HG03025 (cell line): Measurements from ENCODE around the gene PDCD1.
"Not testable (repeated sequence)": the region's sequence is repeated elsewhere in the genome, so short reads cannot be mapped to it uniquely, and the experiment has no call there.

Source experiments
- ATAC-seq: cut with Tn5 transposase; IDR thresholded peaks from one replicate; pipeline ENCODE4 v1.9.1; 2021; ENCODE audit warnings: mild to moderate bottlenecking, moderate library complexity; ENCODE audit not compliant: unreplicated experiment, low FRiP score

PDCD1 gene

DNA sequence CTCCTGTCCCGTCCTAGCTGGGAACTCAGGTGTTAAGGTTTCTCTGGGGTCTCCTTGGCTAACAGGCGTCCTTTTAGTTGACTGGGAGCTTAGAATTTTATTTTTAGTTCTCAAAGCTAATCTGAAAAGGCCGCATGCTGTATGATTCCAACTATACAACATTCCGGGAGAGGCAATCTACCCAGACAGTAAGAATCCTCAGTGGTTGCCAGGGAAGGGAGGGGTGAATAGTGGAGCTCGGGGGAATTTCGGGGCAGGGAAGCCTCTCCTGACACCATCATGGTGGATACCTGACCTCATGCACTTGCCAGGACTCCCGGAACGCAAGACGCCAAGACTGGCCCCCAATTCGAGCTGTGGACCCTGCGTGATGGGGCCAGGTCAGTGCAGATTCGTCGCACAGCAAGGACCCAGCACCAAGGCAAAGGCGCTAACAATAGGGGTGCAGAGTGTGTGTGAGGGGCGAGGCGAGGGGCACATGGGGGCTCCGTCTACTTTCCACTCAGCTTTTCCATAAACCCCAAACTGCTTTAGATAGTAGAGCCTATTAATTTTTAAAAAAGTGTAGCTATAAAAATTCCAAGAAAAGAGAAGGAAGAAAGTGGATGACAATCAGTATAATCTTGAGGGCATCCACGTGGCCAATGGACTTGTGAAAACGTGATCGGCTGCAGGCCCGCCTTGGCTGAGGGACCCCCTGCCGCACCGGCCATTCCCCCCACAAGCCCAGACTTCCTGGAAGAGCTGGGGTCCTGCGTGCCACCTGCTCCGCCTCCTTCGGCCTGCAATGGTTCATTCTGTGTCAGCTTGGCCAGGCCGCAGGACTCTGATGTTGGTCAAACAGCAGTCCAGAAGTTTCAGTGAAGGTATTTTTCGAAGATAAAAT, 17.3 kb downstream of the PDCD1 start:
- ATAC-seq: no peak

DNA sequence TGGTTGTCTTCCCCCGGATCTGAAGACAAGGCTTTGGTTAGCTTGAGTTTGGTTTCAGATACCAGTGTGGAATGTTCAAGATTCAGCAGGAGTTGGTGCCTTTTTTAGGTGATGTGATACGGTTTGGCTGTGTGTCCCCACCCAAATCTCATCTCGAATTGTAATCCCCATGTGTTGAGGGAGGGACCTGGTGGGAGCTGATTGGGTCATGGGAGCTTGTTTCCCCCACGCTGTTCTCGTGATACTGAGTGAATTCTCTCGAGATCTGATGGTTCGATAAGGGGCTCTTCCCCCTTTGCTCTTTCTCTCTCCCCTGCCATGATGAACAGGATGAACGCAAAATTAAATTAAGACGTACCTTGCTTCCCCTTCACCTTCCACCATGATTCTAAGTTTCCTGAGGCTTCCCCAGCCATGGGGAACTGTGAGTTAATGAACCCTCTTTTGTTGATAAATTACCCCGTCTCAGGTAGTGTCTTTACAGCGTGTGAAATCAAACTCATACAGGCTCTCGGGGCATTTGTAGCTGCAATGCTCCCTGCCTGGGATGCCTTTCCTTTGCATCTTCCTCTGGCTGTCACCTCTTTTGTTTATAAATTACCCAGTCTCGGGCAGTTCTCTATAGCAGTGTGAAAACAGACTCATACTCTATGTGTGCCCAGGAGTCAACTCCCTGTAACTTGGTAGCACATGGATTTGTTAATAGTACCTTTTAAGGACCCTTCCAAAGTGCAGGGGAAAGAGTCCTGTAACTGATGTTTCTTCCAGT, 21.3 kb downstream of the PDCD1 start:
- no peak for ATAC-seq

DNA sequence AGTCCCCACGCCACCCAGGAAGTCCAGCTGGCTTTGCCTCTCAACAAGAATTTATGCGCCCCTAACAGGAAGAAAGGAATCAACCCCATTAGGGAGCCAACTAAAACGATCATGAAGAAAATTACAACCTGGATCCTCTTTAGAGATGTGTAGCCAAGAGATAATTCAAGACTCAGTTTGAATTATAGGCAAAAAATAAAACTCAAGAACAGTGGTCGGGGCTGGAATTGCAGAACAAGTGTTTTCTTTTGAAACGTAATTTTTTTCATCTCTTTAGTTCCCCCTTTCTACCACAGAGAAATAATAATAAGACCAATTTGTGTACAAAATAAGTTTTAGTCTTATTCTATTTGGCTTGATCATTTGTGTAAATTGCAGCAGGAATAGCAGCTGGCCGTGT, 22.4 kb downstream of the PDCD1 start:
- ATAC-seq: no peak

DNA sequence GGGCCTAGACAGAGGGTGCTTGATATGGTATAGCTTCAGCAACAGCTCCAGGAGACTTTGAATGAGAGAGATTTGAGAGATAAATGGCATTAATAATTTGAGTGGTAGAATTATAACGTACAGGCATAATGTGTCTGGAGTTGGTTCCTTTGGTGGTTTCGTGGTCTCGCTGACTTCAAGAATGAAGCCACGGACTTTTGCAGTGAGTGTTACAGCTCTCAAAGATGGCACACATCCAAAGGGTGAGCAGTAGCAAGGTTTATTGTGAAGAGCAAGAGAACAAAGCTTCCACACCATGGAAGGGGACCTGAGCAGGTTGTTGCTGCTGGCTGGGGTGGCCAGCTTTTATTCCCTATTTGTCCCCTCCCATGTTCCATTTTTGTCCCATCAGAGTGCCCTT, 23.1 kb downstream of the PDCD1 start:
- ATAC-seq: no peak

DNA sequence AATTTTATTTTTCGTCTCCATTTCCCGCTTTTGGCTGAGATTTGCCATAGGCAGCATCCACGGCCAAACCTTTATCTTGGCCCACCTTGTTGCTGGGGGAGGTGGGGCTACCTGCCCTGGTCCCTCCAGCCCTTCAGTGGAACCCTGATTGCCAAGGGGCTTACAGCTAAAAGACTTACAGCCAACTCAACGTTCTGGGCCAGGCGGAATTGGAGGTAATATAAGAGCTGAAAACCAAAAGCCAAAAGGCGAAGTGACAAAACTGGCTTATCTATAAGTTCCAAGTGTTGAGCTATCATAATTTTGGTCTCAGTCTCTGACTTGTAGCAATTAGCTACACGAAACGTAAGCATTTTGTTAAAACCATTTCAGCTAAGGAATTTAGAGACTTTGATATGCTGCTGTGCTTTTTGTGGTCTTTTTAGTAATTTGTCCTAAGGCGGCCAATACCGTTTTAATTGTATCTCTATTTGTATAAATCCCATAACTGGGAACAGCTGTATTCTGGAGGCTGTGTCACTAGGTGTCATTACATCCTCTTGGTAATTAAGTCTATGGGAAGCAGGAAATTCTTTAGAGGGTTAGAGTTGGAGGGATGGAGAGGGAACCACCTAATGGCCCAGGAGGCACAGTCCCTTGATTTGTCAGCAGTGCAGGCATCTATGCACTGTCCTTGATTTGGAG, 24.0 kb downstream of the PDCD1 start:
- no peak for ATAC-seq

DNA sequence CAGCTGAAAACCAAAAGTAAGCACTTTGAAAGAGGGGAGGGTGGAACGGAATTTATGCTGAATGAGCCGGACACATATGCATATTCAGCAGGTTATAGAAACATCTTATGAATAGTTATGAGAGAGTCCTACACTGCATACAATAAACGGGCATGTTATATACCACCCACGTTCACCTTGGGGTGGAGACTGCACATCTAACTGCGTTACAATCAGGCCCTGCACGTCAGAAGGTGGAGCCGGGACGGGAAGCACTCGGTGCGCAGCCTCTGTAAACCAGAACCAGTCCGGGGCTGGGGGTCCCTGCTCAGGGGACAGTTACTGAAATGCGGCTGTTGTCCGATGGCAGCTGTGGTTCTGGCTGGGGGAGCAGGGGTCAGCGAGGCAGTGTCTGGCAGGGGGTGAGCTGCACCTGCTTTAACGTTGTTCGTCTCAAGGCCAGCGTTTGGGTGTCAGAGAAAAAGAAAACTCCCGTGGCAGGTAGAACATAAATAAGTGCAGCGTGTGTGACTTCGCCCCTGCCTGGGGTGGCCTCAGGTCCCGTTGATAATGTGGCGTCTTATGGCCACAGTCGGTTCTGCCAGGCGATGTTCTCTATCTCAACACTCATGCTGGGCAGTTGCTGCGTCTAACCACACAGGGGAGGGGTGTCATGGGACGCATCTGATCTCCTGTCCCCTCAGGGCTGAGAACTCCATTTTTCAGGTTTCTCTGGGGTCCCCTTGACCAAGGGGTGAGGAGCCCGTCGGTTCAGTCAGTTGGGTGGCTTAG, 24.8 kb downstream of the PDCD1 start:
- not testable (repeated sequence) for ATAC-seq

DNA sequence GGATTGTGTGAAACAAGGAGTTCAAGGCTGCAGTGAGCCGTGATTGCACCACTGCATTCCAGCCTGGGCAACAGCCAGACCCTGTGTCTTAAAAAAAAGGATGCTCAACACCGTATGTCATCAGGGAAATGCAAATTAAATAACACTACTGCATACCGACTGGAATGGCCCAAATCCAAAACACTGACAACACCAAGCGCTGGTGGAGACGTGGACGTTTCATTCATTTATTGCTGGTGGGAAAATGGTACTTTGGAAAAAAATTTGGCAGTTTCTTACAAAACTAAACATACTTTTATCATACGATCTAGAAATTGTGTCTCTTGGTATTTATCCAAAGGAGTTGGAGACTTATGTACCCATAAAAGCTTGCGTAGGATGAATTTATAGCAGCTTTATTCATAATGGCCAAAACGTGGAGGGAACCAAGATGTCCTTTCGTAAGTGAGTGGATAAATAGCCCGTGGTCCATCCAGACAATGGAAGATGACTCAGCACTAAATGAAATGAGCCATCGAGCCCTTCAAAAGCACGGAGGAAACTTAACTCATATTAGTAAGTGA, 25.5 kb downstream of the PDCD1 start:
- ATAC-seq: no peak

DNA sequence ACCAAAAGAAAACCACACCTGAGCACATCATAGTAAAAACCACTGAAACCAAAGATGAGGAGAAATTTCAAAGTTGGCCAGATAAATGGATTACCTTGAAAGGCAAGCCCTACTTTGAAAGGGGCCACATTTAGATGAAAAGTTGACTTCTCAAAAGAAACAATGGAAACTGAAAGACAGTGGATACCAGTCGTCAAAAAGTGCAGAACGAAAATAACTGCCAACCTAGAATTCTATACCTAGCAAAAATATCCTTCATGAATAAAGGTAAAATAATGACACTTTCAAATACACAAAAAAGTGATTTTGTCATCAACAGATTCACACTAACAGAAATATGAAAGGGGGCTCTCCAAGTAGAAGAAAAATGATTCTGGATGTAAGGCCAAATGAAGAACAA, 31.3 kb downstream of the PDCD1 start:
- no peak for ATAC-seq

DNA sequence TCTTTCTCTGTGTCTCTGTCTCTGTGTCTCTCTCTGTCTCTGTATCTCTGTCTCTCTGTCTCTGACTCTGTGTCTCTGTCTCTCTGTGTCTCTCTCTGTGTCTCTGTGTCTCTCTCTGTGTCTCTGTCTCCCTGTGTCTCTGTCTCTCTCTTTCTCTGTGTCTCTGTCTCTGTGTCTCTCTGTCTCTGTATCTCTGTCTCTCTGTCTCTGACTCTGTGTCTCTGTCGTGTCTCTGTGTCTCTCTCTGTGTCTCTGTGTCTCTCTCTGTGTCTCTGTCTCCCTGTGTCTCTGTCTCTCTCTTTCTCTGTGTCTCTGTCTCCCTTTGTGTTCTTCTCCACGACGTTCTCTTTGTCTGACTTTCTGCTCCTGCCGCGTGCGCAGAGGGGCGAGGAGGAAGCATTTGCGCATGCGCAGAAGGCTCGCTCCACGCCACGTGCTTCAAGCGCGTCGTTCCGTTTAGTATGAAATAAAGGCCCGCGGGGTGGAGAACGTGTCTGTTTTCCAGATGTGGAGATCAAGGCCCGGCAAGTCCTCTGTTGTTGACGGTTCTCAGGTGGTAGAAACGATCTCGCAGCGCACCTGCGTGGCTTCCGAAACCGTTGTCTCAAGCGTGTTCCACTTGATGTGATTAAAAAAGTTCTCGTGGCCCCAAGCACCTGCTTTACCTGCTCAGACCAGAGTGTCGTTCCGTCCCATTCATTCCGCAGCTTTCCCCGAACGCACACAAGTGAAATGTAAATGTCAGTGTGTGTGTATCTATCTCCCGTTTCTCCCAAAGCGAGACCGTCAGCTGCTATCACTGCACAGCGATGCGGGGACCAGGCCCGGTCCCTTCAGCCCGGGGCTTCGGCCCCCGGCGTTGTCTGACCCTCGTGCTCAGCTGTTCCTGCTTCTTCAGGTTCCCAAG, 34.9 kb downstream of the PDCD1 start:
- ATAC-seq: not testable (repeated sequence)

DNA sequence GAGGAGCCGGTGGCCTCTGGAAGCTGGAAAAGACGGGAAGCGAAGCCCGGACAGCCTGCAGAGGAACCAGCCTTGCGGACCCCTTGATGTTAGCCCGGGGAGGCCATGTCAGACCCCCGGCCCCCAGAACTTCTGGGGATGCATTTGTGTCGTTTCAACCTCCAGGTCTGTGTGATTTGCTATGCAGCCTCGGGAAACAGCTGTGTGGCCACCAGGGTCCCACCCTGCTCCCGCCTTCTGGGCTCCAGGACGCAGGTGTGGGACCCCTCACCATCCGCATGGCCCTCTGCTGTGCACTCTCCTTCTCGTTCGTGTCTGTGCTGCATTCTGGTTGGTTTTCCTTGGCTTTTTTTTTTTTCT, 36.5 kb downstream of the PDCD1 start:
- no peak for ATAC-seq

DNA sequence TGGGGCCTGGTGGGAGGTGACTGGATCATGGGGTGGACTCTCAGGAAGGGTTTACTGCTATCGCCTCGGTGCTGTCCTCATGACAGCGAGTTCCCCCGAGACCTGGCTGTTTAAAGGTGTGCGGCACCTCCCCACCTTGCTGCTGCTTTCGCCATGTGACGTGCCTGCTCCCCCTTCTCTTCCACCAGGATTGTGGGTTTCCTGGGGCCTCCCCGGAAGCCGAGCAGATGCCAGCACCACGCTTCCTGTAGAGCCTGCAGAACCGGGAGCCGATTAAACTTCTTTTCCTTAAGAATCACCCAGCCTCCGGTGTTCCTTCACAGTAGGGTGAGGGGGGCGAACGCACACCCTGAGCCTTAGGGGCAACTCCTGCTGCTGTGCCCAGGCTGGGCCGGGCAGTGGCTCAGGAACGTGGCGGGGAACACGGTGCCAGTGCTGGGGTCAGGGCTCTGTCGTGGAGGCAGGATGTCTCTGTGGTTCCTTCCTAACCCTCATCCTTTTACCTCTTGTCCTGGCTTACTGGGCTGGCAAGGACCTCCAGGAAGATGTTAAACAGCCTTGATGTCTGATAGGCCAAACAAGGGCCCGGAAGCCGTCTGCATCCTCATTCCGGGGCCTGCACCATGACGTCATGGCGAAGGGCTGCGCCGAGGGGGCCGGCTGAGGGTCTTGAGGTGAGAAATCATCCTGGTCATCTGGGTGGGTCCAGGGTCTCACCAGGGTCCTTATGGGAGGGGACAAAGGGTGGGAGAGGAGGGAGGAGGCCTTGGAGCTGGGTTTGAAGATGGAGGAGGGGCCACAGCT, 37.0 kb downstream of the PDCD1 start:
- no peak for ATAC-seq

DNA sequence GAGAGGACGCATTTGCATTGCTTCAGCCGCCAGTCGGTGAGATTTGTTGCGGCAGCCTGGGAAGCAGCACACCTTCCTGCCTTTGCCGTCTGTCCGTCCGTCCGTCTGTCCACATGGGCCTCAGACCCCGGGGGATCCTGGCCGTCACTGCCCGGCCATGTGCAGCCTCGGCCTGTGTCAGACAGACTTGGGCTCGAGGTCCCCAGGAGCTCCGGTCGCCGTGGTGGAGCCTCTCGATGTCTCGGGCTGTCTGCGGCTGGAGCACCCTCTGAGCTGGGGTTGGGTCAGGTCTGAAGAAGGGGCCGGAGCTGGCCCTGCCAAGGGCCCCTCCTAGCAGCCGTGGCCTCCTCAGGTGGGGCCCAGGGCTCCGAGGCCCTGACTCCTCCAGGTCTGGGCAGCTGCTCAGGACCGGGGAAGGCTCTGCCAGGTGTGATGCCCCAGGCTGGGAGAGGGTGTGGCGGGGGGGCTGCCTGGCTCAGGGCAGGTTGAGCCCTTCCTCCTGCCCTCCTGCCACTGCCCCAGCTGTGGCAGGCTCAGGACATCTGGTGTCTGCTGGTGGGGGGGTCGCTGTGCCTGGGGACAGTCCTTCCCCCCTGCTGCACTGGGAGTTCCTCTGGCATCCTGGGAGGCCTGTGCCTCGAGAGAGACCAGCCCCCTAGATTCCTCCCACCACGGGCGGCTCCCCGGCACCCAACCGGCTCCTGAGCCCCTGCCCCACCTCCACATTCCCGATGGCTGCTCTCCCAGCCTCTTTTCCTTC, 37.9 kb downstream of the PDCD1 start:
- no peak for ATAC-seq

DNA sequence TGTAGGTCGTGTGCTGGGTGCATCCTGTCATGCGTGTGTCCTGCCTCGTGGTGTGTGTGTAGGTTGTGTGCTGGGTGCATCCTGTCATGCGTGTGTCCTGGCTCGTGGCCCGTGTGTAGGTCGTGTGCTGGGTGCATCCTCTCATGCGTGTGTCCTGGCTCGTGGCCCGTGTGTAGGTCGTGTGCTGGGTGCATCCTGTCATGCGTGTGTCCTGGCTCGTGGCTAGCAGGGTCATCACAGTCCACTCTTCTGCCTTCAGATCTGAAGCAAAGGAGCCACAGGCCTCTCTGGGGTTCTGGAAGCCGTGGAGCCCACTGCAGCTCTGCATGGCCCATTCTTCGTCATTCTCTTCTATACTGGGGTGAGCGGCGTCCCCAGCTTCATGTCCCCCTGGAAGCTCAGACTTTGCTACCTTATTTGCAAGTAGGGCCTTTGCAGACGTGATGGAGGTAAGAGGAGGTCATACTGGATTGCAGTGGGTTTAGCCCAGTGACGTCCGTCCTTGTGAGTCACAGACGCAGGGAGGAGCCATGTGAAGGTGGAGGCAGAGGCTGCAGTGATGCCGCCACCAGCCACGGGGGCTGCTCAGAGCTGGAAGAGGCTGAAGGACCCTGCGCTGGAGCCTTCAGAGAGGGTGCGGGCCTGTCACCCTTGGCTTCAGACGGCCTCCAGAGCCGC, 38.6 kb downstream of the PDCD1 start:
- ATAC-seq: not testable (repeated sequence)

DNA sequence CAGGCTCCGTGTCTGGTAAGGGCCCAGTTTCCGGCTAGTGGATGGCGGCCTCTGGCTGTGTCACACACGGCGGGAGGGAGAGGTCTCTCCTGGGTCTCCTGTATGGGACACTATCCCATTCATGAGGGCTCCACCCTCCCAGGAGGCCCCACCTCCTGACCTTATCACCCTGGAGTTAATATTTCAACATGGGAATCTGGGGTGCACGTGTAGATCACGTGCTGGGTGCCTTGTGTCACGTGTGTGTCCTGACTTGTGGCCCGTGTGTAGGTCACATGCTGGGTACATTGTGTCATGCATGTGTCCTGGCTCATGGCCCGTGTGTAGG, 39.8 kb downstream of the PDCD1 start:
- ATAC-seq: no peak

DNA sequence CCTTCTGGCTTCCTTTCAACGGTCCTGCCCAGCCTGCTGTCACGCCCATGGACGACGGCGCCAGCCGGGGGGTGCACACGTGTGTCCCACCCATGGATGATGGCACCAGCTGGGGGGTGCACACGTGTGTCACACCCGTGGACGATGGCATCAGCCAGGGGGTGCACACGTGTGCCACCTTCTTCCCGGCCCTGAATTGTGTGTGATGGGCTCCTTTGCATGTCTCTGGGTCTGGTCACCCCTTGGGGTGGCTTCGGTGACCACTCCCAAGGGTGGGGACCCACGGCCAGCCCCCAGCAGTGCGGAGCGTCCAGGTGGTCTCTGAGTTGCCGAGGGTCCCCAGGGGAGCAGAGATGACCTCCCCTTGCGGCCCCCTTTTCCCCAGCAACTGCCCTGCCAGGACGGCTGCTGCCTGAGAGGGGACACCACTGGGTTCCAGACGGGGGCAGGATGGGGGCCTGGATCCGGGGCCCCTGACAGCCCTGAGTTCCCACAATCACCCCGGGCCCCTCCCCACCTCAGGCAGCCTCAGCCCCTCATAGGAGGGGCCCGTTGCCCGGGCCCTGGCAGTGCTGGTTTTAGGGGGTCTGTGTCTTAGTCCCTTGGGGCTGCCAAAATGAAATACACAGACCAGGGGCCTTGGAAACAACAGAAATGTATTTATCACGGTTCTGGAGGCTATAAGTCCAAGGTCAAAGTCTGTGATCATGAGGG, 40.3 kb downstream of the PDCD1 start:
- no peak for ATAC-seq

DNA sequence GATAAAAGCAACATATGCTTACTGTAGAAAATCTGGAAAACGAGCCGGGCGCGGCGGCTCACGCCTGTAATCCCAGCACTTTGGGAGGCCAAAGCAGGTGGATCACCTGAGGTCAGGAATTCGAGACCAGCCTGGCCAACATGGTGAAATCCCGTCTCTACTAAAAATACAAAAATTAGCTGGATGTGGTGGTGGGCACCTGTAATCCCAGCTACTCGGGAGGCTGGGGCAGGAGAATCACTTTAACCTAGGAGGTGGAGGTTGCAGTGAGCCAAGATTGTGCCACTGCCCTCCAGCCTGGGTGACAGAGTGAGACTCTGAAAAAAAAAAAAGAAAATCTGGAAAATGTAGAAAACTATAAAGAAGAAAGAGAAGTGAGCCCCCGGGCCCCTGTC, 40.9 kb downstream of the PDCD1 start:
- ATAC-seq: not testable (repeated sequence)
